MM.1S (cell line): Measurements from ENCODE around the gene OGFR.

Experiments
- EZH2 ChIP-seq: fragments of 300-600 bp; sonication (generic); optimal IDR thresholded peaks from 2 replicates; pipeline ENCODE3; 2017; ENCODE audit warnings: low read depth, mild to moderate bottlenecking, antibody characterized with exemption, low read length, mixed read lengths
- TF ChIP-seq, protein P1 (sequence below): fragments of 300-600 bp; sonication (generic); IDR thresholded peaks from 2 replicates; pipeline ENCODE4 v1.5.1; 2016; ENCODE audit warnings: antibody characterized with exemption, low read length, mixed read lengths

DNA sequence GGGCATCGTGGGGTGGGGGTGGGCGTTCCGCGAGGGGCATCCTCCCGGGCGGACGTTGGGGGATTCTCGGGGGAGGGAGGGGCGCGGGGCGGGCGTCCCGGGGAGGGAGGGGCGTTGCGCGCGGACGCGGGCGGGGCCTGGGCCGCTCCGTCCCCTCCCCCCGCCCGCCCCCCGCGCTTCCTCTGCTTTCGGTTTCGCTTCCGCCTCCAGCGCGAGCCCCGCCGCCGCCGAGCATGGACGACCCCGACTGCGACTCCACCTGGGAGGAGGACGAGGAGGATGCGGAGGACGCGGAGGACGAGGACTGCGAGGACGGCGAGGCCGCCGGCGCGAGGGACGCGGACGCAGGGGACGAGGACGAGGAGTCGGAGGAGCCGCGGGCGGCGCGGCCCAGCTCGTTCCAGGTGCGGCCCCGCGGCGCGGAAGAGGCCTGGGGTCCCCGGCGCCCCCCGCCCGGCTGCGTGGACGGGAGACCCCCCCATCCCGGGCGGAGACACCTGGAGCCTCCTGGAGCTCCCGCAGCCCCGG, at the start of gene OGFR:
- TF ChIP-seq, protein P1, sequence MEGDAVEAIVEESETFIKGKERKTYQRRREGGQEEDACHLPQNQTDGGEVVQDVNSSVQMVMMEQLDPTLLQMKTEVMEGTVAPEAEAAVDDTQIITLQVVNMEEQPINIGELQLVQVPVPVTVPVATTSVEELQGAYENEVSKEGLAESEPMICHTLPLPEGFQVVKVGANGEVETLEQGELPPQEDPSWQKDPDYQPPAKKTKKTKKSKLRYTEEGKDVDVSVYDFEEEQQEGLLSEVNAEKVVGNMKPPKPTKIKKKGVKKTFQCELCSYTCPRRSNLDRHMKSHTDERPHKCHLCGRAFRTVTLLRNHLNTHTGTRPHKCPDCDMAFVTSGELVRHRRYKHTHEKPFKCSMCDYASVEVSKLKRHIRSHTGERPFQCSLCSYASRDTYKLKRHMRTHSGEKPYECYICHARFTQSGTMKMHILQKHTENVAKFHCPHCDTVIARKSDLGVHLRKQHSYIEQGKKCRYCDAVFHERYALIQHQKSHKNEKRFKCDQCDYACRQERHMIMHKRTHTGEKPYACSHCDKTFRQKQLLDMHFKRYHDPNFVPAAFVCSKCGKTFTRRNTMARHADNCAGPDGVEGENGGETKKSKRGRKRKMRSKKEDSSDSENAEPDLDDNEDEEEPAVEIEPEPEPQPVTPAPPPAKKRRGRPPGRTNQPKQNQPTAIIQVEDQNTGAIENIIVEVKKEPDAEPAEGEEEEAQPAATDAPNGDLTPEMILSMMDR: no peak
- no peak for TF ChIP-seq EZH2
